HL-60 (cell line): ENCODE results near the gene ALPK3.

Experiments used
- GABPA ChIP-seq: IDR thresholded peaks from 2 replicates; pipeline ENCODE4 v1.6.1; 2012; ENCODE audit warnings: low read depth
- POLR2AphosphoS5 ChIP-seq: IDR thresholded peaks from 2 replicates; pipeline ENCODE4 v1.6.1; 2012; ENCODE audit warnings: low read depth
- SPI1 ChIP-seq: IDR thresholded peaks from 2 replicates; pipeline ENCODE4 v1.6.1; 2012; ENCODE audit warnings: low read depth, mild to moderate bottlenecking, borderline replicate concordance
- TF ChIP-seq, protein P1 (sequence below): IDR thresholded peaks from one replicate; pipeline ENCODE4 v1.5.1; 2011; ENCODE audit warnings: low read length, control low read depth, inconsistent platforms; ENCODE audit not compliant: insufficient read depth
- TF ChIP-seq, protein P2 (sequence below): IDR thresholded peaks from 2 replicates; pipeline ENCODE4 v1.6.1; 2012; ENCODE audit warnings: low read depth; ENCODE audit not compliant: insufficient replicate concordance

DNA sequence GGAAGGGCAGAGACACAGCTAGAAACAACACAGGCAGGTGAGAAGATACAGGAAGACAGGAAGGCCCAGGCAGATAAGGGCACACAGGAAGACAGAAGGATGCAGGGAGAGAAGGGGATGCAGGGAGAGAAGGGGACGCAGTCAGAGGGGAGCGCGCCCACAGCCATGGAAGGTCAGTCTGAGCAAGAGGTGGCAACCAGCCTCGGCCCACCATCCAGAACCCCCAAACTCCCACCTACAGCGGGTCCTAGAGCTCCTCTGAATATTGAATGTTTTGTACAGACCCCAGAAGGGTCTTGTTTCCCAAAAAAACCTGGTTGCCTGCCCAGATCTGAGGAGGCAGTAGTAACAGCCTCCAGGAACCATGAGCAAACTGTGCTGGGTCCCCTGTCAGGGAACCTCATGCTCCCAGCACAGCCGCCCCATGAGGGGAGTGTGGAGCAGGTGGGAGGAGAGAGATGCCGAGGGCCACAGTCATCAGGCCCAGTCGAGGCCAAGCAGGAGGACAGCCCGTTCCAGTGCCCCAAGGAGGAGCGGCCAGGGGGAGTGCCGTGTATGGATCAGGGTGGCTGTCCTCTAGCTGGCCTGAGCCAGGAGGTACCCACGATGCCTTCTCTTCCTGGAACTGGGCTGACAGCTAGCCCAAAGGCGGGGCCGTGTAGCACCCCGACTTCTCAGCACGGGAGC is 39.7 kb downstream of the ALPK3 start:
- TF ChIP-seq, protein P1, sequence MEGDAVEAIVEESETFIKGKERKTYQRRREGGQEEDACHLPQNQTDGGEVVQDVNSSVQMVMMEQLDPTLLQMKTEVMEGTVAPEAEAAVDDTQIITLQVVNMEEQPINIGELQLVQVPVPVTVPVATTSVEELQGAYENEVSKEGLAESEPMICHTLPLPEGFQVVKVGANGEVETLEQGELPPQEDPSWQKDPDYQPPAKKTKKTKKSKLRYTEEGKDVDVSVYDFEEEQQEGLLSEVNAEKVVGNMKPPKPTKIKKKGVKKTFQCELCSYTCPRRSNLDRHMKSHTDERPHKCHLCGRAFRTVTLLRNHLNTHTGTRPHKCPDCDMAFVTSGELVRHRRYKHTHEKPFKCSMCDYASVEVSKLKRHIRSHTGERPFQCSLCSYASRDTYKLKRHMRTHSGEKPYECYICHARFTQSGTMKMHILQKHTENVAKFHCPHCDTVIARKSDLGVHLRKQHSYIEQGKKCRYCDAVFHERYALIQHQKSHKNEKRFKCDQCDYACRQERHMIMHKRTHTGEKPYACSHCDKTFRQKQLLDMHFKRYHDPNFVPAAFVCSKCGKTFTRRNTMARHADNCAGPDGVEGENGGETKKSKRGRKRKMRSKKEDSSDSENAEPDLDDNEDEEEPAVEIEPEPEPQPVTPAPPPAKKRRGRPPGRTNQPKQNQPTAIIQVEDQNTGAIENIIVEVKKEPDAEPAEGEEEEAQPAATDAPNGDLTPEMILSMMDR, result no peak
- TF ChIP-seq GABPA, result no peak
- TF ChIP-seq, protein P2, sequence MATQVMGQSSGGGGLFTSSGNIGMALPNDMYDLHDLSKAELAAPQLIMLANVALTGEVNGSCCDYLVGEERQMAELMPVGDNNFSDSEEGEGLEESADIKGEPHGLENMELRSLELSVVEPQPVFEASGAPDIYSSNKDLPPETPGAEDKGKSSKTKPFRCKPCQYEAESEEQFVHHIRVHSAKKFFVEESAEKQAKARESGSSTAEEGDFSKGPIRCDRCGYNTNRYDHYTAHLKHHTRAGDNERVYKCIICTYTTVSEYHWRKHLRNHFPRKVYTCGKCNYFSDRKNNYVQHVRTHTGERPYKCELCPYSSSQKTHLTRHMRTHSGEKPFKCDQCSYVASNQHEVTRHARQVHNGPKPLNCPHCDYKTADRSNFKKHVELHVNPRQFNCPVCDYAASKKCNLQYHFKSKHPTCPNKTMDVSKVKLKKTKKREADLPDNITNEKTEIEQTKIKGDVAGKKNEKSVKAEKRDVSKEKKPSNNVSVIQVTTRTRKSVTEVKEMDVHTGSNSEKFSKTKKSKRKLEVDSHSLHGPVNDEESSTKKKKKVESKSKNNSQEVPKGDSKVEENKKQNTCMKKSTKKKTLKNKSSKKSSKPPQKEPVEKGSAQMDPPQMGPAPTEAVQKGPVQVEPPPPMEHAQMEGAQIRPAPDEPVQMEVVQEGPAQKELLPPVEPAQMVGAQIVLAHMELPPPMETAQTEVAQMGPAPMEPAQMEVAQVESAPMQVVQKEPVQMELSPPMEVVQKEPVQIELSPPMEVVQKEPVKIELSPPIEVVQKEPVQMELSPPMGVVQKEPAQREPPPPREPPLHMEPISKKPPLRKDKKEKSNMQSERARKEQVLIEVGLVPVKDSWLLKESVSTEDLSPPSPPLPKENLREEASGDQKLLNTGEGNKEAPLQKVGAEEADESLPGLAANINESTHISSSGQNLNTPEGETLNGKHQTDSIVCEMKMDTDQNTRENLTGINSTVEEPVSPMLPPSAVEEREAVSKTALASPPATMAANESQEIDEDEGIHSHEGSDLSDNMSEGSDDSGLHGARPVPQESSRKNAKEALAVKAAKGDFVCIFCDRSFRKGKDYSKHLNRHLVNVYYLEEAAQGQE, result no peak
- TF ChIP-seq POLR2AphosphoS5, result no peak
- TF ChIP-seq SPI1, result no peak
